ENCODE results near the gene RNF168.

- no peak for TF ChIP-seq EZH2 (optimal IDR thresholded peaks at IDR 0.05; ENCODE audit: low read depth, low read length)
- no peak for TF ChIP-seq CTCF (IDR thresholded peaks at IDR 0.05; ENCODE audit: low read length)
- no peak for TF ChIP-seq EZH2phosphoT487 (IDR thresholded peaks at IDR 0.05; ENCODE audit: low read length)
Measured at GRCh38 chr3:196458063-196458462, 45.5 kb downstream of the RNF168 start.
